Astrocyte (in vitro differentiated cells and primary cell): ENCODE results near the gene PDE4C. TPM values are rescaled to one million over a fixed set of nuclear protein-coding genes. Genes with fewer than 3 reads are reported as not detected.

Source experiments
- DNase-seq: peaks from one replicate; pipeline ENCODE4 v3.0.0-alpha.2; 2010; ENCODE audit warnings: low read depth
- FAIRE-seq: peaks from 2 replicates; lab custom pipeline; 2011; peaks lifted over from hg19 to GRCh38; lab: Jason Lieb, UNC
- H2AFZ ChIP-seq: 2 replicates; pipeline ENCODE4 v1.6.0; 2012; ENCODE audit warnings: low read depth, low read length, inconsistent platforms
- H3K27ac ChIP-seq: 2 replicates; pipeline ENCODE4 v1.5.1; 2011; ENCODE audit warnings: low read depth, low read length, inconsistent platforms
- H3K27me3 ChIP-seq: 2 replicates; pipeline ENCODE4 v1.6.0; 2011; ENCODE audit warnings: low read length, inconsistent platforms; ENCODE audit not compliant: insufficient read depth
- H3K36me3 ChIP-seq: 2 replicates; pipeline ENCODE4 v1.5.1; 2011; ENCODE audit warnings: low read length, inconsistent platforms; ENCODE audit not compliant: insufficient read depth
- H3K4me1 ChIP-seq: 2 replicates; pipeline ENCODE4 v1.5.1; 2011; ENCODE audit warnings: low read length, inconsistent platforms; ENCODE audit not compliant: insufficient read depth
- H3K4me2 ChIP-seq: 2 replicates; pipeline ENCODE4 v1.6.0; 2012; ENCODE audit warnings: low read length, inconsistent platforms
- H3K4me3 ChIP-seq: 2 replicates; pipeline ENCODE4 v1.5.1; 2011; ENCODE audit warnings: low read depth, mild to moderate bottlenecking, low read length, inconsistent platforms; ENCODE audit not compliant: insufficient read depth
- H3K79me2 ChIP-seq: 2 replicates; pipeline ENCODE4 v1.6.0; 2012; ENCODE audit warnings: mild to moderate bottlenecking, low read length, inconsistent platforms; ENCODE audit not compliant: insufficient read depth
- H3K9ac ChIP-seq: 2 replicates; pipeline ENCODE4 v1.6.0; 2012; ENCODE audit warnings: mild to moderate bottlenecking, low read length, inconsistent platforms
- H3K9me3 ChIP-seq: 2 replicates; pipeline ENCODE4 v1.5.1; 2012; ENCODE audit warnings: low read depth, mild to moderate bottlenecking, low read length, inconsistent platforms; ENCODE audit not compliant: insufficient read depth
- H4K20me1 ChIP-seq: 2 replicates; pipeline ENCODE4 v1.6.0; 2012; ENCODE audit warnings: low read length, inconsistent platforms; ENCODE audit not compliant: insufficient read depth
- H3K27ac Mint-ChIP-seq: one replicate; pipeline ENCODE4 v1.8.0; 2021; ENCODE audit warnings: mild to moderate bottlenecking, mixed read lengths; ENCODE audit not compliant: unreplicated experiment
- H3K27me3 Mint-ChIP-seq: one replicate; pipeline ENCODE4 v1.8.0; 2021; ENCODE audit warnings: low read depth, mixed read lengths; ENCODE audit not compliant: unreplicated experiment
- H3K36me3 Mint-ChIP-seq: one replicate; pipeline ENCODE4 v1.8.0; 2021; ENCODE audit warnings: low read depth, mixed read lengths; ENCODE audit not compliant: unreplicated experiment
- H3K4me1 Mint-ChIP-seq: one replicate; pipeline ENCODE4 v1.8.0; 2021; ENCODE audit warnings: low read depth, mixed read lengths; ENCODE audit not compliant: unreplicated experiment
- H3K4me3 Mint-ChIP-seq: one replicate; pipeline ENCODE4 v1.8.0; 2021; ENCODE audit warnings: mild to moderate bottlenecking, moderate library complexity, mixed read lengths; ENCODE audit not compliant: unreplicated experiment
- H3K9me3 Mint-ChIP-seq: one replicate; pipeline ENCODE4 v1.8.0; 2021; ENCODE audit warnings: mild to moderate bottlenecking, mixed read lengths; ENCODE audit not compliant: unreplicated experiment
- CTCF ChIP-seq: IDR thresholded peaks from 2 replicates; pipeline ENCODE4 v1.5.1; 2011; ENCODE audit warnings: low read depth, mild to moderate bottlenecking, inconsistent platforms, low read length, moderate library complexity; ENCODE audit not compliant: insufficient read depth
- EZH2 ChIP-seq: IDR thresholded peaks from 2 replicates; pipeline ENCODE4 v1.6.1; 2012; ENCODE audit warnings: mild to moderate bottlenecking, low read length, inconsistent platforms; ENCODE audit not compliant: insufficient read depth
- total RNA-seq: library from RNA; stranded (reverse); gene quantifications from 2 replicates; pipeline ENCODE4 v1.2.1, GENCODE V29; 2021

Gene PDE4C
- total RNA-seq, 1 donor from 2014 or later, result 0.64 TPM

- no peak overlapping the region for H3K27ac Mint-ChIP-seq
- TF ChIP-seq EZH2, result no peak
- no peak overlapping the region for H3K4me2 ChIP-seq
- H3K27me3 Mint-ChIP-seq, result peaks cover 37% of the 10 kb centered on the region
- H3K27ac ChIP-seq, result no peak overlapping the region
- no peak overlapping the region for H3K4me3 ChIP-seq
- H4K20me1 ChIP-seq, result no peaks in the 10 kb centered on the region
- no peak overlapping the region for H3K9ac ChIP-seq
- no peak for FAIRE-seq
- H3K9me3 ChIP-seq, result no peaks in the 10 kb centered on the region
- H3K9me3 Mint-ChIP-seq, result peaks cover 5% of the 10 kb centered on the region
- no peak overlapping the region for H3K4me3 Mint-ChIP-seq
- no peaks in the 10 kb centered on the region for H3K79me2 ChIP-seq
- H3K27me3 ChIP-seq, result peaks cover 12% of the 10 kb centered on the region
- DNase-seq, result no peak
- no peak overlapping the region for H2AFZ ChIP-seq
- H3K36me3 ChIP-seq, result no peaks in the 10 kb centered on the region
- peaks cover 4% of the 10 kb centered on the region for H3K4me1 Mint-ChIP-seq
- no peaks in the 10 kb centered on the region for H3K36me3 Mint-ChIP-seq
- H3K4me1 ChIP-seq, result no peaks in the 10 kb centered on the region
Observed at GRCh38 chr19:18230941-18231734, 4.9 kb upstream of the PDE4C start.

DNA sequence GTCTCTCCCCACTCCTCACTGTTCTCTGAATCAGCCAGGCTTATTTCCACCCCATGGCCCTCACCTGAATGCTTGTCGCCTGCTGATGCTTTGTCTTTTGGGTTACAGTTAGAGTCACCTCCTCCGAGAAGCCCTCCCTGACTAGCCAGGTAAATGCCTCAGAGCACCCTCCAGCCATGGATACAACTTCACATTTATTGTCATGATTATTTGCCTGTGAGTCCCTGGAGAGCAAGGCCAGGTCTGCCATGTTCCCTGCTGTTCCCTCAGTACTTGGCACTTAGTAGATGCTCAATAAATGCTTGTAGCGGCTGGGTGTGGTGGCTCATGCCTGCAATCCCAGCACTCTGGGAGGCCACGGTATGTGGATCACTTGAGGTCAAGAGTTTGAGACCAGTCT lies 3.7 kb upstream of the PDE4C start:
- Histone ChIP-seq H3K27me3 (peaks cover 19% of the 10 kb centered on the region), H3K9me3 (no peaks in the 10 kb centered on the region), H3K4me3 (no peak overlapping the region), H2AFZ (no peak overlapping the region), H3K4me1 (peaks cover 4% of the 10 kb centered on the region), H3K79me2 (no peaks in the 10 kb centered on the region), H3K27ac (no peak overlapping the region), H3K36me3 (no peaks in the 10 kb centered on the region), H4K20me1 (no peaks in the 10 kb centered on the region), H3K9ac (no peak overlapping the region), H3K4me2 (no peak overlapping the region)
- H3K27me3 Mint-ChIP-seq, result peaks cover 27% of the 10 kb centered on the region
- H3K4me3 Mint-ChIP-seq, result no peak overlapping the region
- no peaks in the 10 kb centered on the region for H3K36me3 Mint-ChIP-seq
- H3K4me1 Mint-ChIP-seq, result peaks cover 4% of the 10 kb centered on the region
- DNase-seq, result no peak
- TF ChIP-seq EZH2, result no peak
- TF ChIP-seq CTCF, result no peak
- no peak overlapping the region for H3K27ac Mint-ChIP-seq
- H3K9me3 Mint-ChIP-seq, result peaks cover 2% of the 10 kb centered on the region
- FAIRE-seq, result no peak

- H3K27ac ChIP-seq, result no peak overlapping the region
- peaks cover 22% of the 10 kb centered on the region for H3K27me3 ChIP-seq
- H3K9me3 ChIP-seq, result no peaks in the 10 kb centered on the region
- peaks cover 4% of the 10 kb centered on the region for H3K4me1 Mint-ChIP-seq
- H3K79me2 ChIP-seq, result no peaks in the 10 kb centered on the region
- FAIRE-seq (no peak), DNase-seq (no peak)
- no peak overlapping the region for H3K4me2 ChIP-seq
- H3K9ac ChIP-seq, result no peak overlapping the region
- H3K36me3 ChIP-seq, result no peaks in the 10 kb centered on the region
- no peaks in the 10 kb centered on the region for H3K36me3 Mint-ChIP-seq
- TF ChIP-seq EZH2 (no peak), CTCF (no peak)
- no peak overlapping the region for H3K4me3 Mint-ChIP-seq
- peaks cover 2% of the 10 kb centered on the region for H3K9me3 Mint-ChIP-seq
- H3K27me3 Mint-ChIP-seq, result peaks cover 25% of the 10 kb centered on the region
- H3K4me3 ChIP-seq, result no peak overlapping the region
- H3K4me1 ChIP-seq, result peaks cover 5% of the 10 kb centered on the region
- H3K27ac Mint-ChIP-seq, result no peak overlapping the region
- no peak overlapping the region for H2AFZ ChIP-seq
- H4K20me1 ChIP-seq, result no peaks in the 10 kb centered on the region
Observed at GRCh38 chr19:18229474-18229873, 3.2 kb upstream of the PDE4C start.
